DMS 273 (cell line): Measurements from ENCODE around the gene TMEM170A.

Source experiments
- DNase-seq: peaks from one replicate; lab custom pipeline; 2025; ENCODE audit not compliant: unreplicated experiment; lab: John Stamatoyannopoulos, UW

The TMEM170A gene

DNA sequence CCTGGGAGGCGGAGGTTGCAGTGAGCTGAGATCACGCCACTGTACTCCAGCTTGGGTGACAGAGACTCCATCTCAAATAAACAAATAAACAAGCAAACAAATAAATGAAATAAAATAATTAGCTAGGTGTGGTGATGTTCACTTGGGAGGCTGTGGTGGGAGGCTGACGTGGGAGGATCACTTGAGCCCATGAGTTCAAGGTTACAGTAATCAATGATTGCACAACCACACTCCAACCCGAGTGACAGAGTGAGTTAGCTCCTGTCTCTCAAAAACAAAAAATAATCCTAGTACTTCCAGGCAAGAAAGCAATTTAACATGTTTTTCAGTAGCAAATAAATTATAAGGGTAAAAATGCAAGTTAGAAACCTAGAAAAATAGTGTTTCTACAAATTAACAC is 57.5 kb downstream of the TMEM170A start:
- no peak for DNase-seq

DNA sequence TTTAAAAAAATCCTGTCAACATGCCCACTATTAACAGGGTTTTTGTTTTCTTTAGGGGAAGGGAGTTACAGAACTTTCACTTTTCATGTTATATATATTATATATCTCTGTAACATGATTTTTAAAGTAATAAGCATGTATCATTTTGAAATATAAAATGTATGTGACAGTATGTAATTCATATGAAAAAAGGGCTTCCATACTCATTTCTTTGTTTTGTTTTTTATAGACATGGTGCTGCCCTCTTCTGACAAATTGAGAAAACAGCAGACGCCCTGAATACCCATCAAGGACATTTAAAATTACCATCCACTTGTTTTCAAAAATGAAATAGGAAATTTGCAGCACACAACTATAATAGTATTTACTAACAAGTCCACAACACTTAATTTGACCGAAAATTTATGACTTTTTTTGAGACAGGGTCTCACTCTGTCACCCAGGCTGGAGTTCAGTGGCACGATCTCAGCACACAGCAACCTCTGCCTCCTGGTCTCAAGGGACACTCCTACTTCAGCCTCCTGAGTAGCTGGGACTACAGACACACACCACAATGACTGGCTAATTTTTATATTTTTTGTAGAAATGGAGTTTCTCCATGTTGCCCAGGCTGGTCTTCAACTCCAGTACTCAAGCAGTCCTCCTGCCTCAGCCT is 61.5 kb downstream of the TMEM170A start:
- peak; percentile 60 for DNase-seq

DNA sequence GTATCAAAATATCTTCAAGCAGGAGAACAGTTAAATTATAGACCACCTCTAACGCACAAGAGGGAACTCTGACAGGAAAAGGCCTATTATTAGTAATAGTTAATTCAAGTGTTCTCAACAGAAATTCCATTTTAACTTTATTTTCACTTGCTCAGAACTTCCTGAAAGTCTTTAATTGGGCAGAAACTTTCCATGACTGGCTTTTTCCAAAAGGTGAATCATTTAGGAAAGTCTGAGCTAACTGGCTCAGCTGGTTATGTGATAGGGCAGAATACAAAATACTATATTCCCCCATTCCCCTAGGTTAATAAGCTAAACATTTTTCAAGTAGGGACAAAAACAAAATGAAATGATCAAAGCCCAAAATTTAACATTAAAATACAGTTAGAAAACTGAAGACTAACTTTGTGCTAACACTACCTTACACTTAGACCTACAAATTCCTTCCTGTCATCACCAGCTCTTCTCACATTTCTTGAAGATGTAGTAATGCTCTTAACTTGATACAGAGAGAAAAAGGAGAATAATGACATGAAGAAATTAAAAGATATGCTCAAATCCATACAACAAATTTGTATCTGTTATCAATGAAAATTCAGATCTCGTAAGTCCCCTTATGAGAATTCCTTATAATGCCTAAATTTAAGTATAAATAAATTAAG is 62.2 kb downstream of the TMEM170A start:
- no peak for DNase-seq

DNA sequence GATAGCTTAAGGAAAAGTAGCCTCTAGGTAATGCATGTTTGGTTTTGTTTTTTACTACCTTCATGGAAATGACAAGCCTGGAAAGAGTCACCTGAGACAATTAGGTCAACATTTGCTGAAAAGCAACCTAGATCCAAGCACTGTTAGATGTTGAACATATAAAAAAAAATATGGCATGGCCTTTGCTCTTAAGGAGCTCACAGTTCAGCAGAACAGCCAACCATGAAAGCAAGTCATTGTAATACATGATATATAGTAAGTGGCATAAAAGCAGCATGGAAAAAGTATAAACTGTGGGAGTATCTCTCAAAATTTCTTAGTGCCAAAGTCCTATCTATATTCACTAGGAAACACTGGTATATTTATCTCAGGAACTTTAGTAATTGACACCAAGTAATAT is 62.8 kb downstream of the TMEM170A start:
- DNase-seq = no peak

DNA sequence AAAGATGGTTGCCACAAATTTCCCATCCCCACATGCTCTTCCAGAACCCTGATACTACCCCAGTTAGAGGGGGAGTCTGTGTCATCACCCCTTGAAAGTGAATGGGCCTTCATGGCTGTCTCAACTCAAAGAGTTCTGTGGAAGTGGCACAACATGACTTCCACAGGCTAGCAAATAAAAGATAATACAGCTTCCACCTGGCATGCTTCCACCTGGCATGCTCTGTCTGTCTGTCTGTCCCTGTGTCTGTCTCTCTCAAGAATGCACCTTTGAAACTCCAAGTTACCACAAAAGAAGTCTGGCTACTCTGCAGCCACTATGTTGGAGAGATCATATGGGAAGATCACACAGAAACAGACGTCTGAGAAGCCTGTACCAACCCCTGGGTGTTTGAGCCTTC is 66.2 kb downstream of the TMEM170A start:
- DNase-seq = no peak

DNA sequence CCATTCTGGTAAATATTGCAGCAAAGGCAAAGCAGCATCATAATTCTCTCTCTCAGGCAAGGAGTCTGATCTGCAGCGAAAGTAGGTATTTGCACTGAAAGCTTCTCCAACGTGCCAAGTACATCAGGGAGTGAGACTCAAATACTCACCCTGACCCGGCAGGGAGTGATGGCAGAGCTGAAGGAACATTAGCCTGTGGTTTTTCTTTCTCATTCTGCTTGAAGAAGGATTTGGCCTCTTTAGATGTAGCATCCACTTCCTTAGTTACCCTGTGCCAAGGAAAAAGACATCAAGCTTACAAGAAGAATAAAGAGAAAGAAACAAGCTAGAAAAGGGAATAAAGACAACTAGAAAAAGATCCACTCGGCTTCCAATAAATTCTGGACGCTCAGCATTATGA is 69.5 kb downstream of the TMEM170A start:
- no peak for DNase-seq
